HepG2 (cell line): ENCODE results near the gene AHSG. TPM values are rescaled to one million over a fixed set of nuclear protein-coding genes. Genes with fewer than 3 reads are reported as not detected.

ENCODE experiments used
- LCORL ChIP-seq, 2 experiments: fragments of 450-650 bp in 1 of 2; sonication (generic) in 1 of 2; formaldehyde crosslinking in 1 of 2; IDR thresholded peaks; 2 replicates each; pipeline versions ENCODE4 v1.5.0 to v1.6.1; 2017 to 2020; ENCODE audit warnings: antibody characterized with exemption in 1 of 2, missing genetic modification reagents in 1 of 2
- MYNN ChIP-seq: sonication (generic); formaldehyde crosslinking; IDR thresholded peaks from 2 replicates; pipeline ENCODE4 v1.4.0; 2020; ENCODE audit warnings: mild to moderate bottlenecking, low read depth, missing genetic modification reagents
- ZBED4 ChIP-seq: sonication (generic); formaldehyde crosslinking; IDR thresholded peaks from 2 replicates; pipeline ENCODE4 v1.4.0; 2020; ENCODE audit warnings: missing genetic modification reagents, borderline replicate concordance
- ZBTB20 ChIP-seq: sonication (generic); formaldehyde crosslinking; IDR thresholded peaks from 2 replicates; pipeline ENCODE4 v1.8.1; 2023; ENCODE audit warnings: missing genetic modification reagents, low read depth, mild to moderate bottlenecking, borderline replicate concordance
- ZBTB39 ChIP-seq: sonication (generic); formaldehyde crosslinking; IDR thresholded peaks from 2 replicates; pipeline ENCODE4 v1.5.0; 2020; ENCODE audit warnings: missing genetic modification reagents
- ZFP62 ChIP-seq: sonication (generic); formaldehyde crosslinking; IDR thresholded peaks from 2 replicates; pipeline ENCODE4 v1.4.0; 2020; ENCODE audit warnings: missing genetic modification reagents
- ZNF609 ChIP-seq: sonication (generic); formaldehyde crosslinking; IDR thresholded peaks from 2 replicates; pipeline ENCODE4 v1.4.0; 2020; ENCODE audit warnings: mild to moderate bottlenecking, missing genetic modification reagents, borderline replicate concordance
- ZNF614 ChIP-seq: IDR thresholded peaks from 2 replicates; pipeline ENCODE4 v1.6.1; 2018; ENCODE audit warnings: missing biosample characterization, missing genetic modification reagents, inconsistent platforms, borderline replicate concordance
- ZNF761 ChIP-seq: sonication (generic); formaldehyde crosslinking; conservative IDR thresholded peaks from 2 replicates; pipeline ENCODE4 v1.4.0; 2020; ENCODE audit warnings: mild to moderate bottlenecking, missing genetic modification reagents
- polyA plus RNA-seq, 8 experiments: library from polyadenylated mRNA; depleted of rRNA in 3 of 8; stranded (reverse) in 7 of 8; unstranded in 1 of 8; fragments of >200 nt; fragmentation: Illumina TruSeq in 4 of 8; extraction: Trizol in 4 of 8; gene quantifications; 2 replicates each; pipeline versions ENCODE4 v1.2.1 to v1.2.3, GENCODE V29; 2011 to 2016; ENCODE audit warnings: low read depth in 4 of 8, missing spikeins in 1 of 8, mixed read lengths in 1 of 8; ENCODE audit not compliant: insufficient read depth in 1 of 8
- total RNA-seq, 5 experiments: library from RNA; depleted of rRNA; stranded (reverse); fragments of >200 nt; fragmentation: Illumina TruSeq; extraction: Trizol; gene quantifications; 2 replicates each; pipeline ENCODE4 v1.2.3, GENCODE V29; 2016; ENCODE audit warnings: low read depth in 1 of 5
- TF ChIP-seq, protein P1 (sequence below): sonication (generic); formaldehyde crosslinking; conservative IDR thresholded peaks from 2 replicates; pipeline ENCODE4 v1.4.0; 2020; ENCODE audit warnings: mild to moderate bottlenecking, missing genetic modification reagents, moderate library complexity

The AHSG gene
- total and polyA plus RNA-seq, 2 of the 13 experiments (the other 11 are each of a cell fraction or from before 2014, with no cell fraction given) = 2,043 to 19,152 TPM

DNA sequence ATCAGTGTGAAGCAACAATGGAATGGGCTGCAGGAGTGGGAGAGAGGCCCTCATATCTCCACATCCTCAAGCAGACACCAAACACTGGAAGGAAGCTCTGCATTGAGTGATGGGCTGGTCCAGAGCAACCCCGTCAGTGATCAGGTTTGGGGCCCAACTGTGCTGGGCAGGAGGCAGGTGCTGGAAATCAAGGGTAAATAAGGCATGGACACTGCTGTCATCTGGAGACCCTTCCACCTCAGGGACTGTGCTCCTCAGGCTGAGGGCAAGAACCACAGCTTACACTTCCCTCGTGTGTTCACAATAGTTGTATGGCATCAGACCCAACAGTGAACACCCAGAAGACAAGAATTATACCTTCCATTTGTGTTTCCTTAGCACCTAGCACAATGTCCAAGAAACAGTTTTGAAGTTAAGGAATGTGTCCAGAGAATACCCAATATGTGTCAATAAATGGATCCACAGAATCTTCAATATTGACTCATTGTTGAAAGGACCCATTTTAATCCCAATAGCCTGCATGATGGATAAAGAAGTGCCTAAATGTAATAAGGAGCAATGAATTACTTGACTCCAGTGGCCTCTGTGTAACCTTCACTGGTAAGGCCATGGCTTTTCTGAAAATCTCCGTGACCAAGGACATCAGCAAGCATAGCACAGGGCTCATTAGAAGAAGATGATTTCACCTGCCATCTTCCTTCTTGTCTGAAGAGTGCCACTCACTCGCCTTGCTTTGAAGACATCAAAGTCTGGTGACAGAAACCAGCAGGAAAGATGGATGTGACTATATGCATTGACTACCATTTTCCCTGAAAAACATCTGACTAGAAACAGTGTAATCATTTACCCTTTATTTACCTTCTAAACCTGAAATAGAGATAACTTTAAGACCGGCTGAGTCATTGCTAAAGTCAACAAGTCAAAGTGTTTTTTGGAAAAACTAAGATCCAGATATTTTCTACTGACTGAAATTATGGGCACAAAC, 7.0 kb upstream of the AHSG start (continued):
- TF ChIP-seq ZNF609 (CRISPR knock-in tag) = peak; percentile 39; the same call in 1 of the 2 replicates
- TF ChIP-seq, protein P1, sequence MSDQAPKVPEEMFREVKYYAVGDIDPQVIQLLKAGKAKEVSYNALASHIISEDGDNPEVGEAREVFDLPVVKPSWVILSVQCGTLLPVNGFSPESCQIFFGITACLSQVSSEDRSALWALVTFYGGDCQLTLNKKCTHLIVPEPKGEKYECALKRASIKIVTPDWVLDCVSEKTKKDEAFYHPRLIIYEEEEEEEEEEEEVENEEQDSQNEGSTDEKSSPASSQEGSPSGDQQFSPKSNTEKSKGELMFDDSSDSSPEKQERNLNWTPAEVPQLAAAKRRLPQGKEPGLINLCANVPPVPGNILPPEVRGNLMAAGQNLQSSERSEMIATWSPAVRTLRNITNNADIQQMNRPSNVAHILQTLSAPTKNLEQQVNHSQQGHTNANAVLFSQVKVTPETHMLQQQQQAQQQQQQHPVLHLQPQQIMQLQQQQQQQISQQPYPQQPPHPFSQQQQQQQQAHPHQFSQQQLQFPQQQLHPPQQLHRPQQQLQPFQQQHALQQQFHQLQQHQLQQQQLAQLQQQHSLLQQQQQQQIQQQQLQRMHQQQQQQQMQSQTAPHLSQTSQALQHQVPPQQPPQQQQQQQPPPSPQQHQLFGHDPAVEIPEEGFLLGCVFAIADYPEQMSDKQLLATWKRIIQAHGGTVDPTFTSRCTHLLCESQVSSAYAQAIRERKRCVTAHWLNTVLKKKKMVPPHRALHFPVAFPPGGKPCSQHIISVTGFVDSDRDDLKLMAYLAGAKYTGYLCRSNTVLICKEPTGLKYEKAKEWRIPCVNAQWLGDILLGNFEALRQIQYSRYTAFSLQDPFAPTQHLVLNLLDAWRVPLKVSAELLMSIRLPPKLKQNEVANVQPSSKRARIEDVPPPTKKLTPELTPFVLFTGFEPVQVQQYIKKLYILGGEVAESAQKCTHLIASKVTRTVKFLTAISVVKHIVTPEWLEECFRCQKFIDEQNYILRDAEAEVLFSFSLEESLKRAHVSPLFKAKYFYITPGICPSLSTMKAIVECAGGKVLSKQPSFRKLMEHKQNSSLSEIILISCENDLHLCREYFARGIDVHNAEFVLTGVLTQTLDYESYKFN = peak; percentile 94
- TF ChIP-seq ZBTB39 (CRISPR knock-in tag) = no peak
- no peak for TF ChIP-seq LCORL (IDR thresholded peaks at IDR 0.05)
- peak; percentile 66; the same call in 1 of the 2 replicates for TF ChIP-seq LCORL (CRISPR knock-in tag; IDR thresholded peaks at IDR 0.05)
- TF ChIP-seq ZNF761 (CRISPR knock-in tag) = no peak
- TF ChIP-seq ZFP62 = no peak
- TF ChIP-seq ZBED4 = no peak
- 0 out of 2 replicates have a peak, but pooled peaks have one; percentile 52 for TF ChIP-seq ZBTB20 (CRISPR knock-in tag)
- peak; percentile 44; the same call in 1 of the 2 replicates for TF ChIP-seq ZNF614
- TF ChIP-seq MYNN (CRISPR knock-in tag) = no peak
